ENCODE measurements around the gene SPATA31C1. TPM values are rescaled to one million over a fixed set of nuclear protein-coding genes. Genes with fewer than 3 reads are reported as not detected.
"Not testable (repeated sequence)": the region's sequence is repeated elsewhere in the genome, so short reads cannot be mapped to it uniquely, and the experiment has no call there.

Gene SPATA31C1
- total RNA-seq, 6 donors from 2014 or later, result not detected

- Histone ChIP-seq H3K4me3 (no peak overlapping the region), H3K9me3 (no peaks in the 10 kb centered on the region), H3K4me1 (no peaks in the 10 kb centered on the region), H3K27ac (no peak overlapping the region), H3K27me3 (no peaks in the 10 kb centered on the region), H3K36me3 (no peaks in the 10 kb centered on the region)
- TF ChIP-seq POLR2A (IDR thresholded peaks at IDR 0.05), result no peak
- TF ChIP-seq POLR2AphosphoS5 (IDR thresholded peaks at IDR 0.05), result no peak
- no peak for TF ChIP-seq EP300 (IDR thresholded peaks at IDR 0.05)
- no peak for TF ChIP-seq CTCF (IDR thresholded peaks at IDR 0.05)
- DNase-seq (no peak), ATAC-seq (ENCODE audit: low FRiP score in 2 of 2) (no peak)
- 76 to 87% methylated on average over 4 of the region's 4 CpGs for WGBS, 2 donors
Observed at GRCh38 chr9:87894998-87895625, 22.6 kb upstream of the SPATA31C1 start.

GRCh38 chr9:87896891-87897290, 20.9 kb upstream of the SPATA31C1 start:
- H3K4me1 ChIP-seq, result no peaks in the 10 kb centered on the region
- no peak for ATAC-seq (ENCODE audit: low FRiP score in 2 of 2)

GRCh38 chr9:87898151-87898550, 19.6 kb upstream of the SPATA31C1 start:
- no peaks in the 10 kb centered on the region for H3K4me1 ChIP-seq
- peaks cover 0 to 9% (median 2%) of the 10 kb centered on the region in 4 donors for H3K9me3 ChIP-seq
- no peak overlapping the region for H3K27ac ChIP-seq
- ATAC-seq (ENCODE audit: low FRiP score in 2 of 2), result no peak
- no peaks in the 10 kb centered on the region for H3K27me3 ChIP-seq
- H3K4me3 ChIP-seq, result no peak overlapping the region
- no peaks in the 10 kb centered on the region for H3K36me3 ChIP-seq
- TF ChIP-seq POLR2AphosphoS5 (IDR thresholded peaks at IDR 0.05) (no peak), EP300 (IDR thresholded peaks at IDR 0.05) (no peak), CTCF (IDR thresholded peaks at IDR 0.05) (no peak), POLR2A (IDR thresholded peaks at IDR 0.05) (no peak)
- DNase-seq, result no peak

More at GRCh38 chr9:87896891-87897290, 20.9 kb upstream of the SPATA31C1 start:
- H3K4me3 ChIP-seq, result no peak overlapping the region
- no peaks in the 10 kb centered on the region for H3K36me3 ChIP-seq
- no peak overlapping the region for H3K27ac ChIP-seq
- TF ChIP-seq POLR2AphosphoS5 (IDR thresholded peaks at IDR 0.05) (no peak), EP300 (IDR thresholded peaks at IDR 0.05) (no peak), POLR2A (IDR thresholded peaks at IDR 0.05) (no peak), CTCF (IDR thresholded peaks at IDR 0.05) (no peak)
- no peak for DNase-seq
- H3K9me3 ChIP-seq, result no peaks in the 10 kb centered on the region
- no peaks in the 10 kb centered on the region for H3K27me3 ChIP-seq

GRCh38 chr9:87902371-87902770, 15.4 kb upstream of the SPATA31C1 start:
- not testable (repeated sequence) for H3K27ac ChIP-seq; H3K9me3 ChIP-seq; H3K4me3 ChIP-seq; H3K4me1 ChIP-seq; H3K27me3 ChIP-seq; ATAC-seq (ENCODE audit: low FRiP score in 2 of 2); H3K36me3 ChIP-seq
- peak in 1 of 2 donors; percentile 69 for DNase-seq
- 81 to 91% methylated on average over 10 to 11 of the region's 11 CpGs for WGBS, 2 donors

- H3K27me3 ChIP-seq, result no peaks in the 10 kb centered on the region
- DNase-seq (no peak), ATAC-seq (ENCODE audit: low FRiP score in 2 of 2) (peak in 1 of 2 donors; percentile 45)
- H3K4me1 ChIP-seq, result no peaks in the 10 kb centered on the region
- 87 to 92% methylated on average over 13 to 20 of the region's 20 CpGs for WGBS, 2 donors
- H3K4me3 ChIP-seq, result no peak overlapping the region
- H3K36me3 ChIP-seq, result no peaks in the 10 kb centered on the region
- no peak overlapping the region for H3K27ac ChIP-seq
- H3K9me3 ChIP-seq, result no peaks in the 10 kb centered on the region
- TF ChIP-seq EP300 (IDR thresholded peaks at IDR 0.05), result no peak
- TF ChIP-seq POLR2A (IDR thresholded peaks at IDR 0.05), result no peak
- no peak for TF ChIP-seq POLR2AphosphoS5 (IDR thresholded peaks at IDR 0.05)
- TF ChIP-seq CTCF (IDR thresholded peaks at IDR 0.05), result no peak
Observed at GRCh38 chr9:87909310-87910041, 8.3 kb upstream of the SPATA31C1 start.

Data from upper lobe of left lung (tissue), 6 donors.